Testis (tissue), 2 donors: Measurements from ENCODE around the gene ADAP1.

Experiments used
- POLR2A ChIP-seq: fragments of 450-650 bp; IDR thresholded peaks from one replicate; pipeline ENCODE4 v1.6.1; 2017; ENCODE audit warnings: antibody characterized with exemption, mild to moderate bottlenecking, moderate library complexity
- TF ChIP-seq, protein P1 (sequence below), 3 experiments: fragments of 450-650 bp in 2 of 3; fragments of 200-600 bp in 1 of 3; sonication (generic) in 1 of 3; IDR thresholded peaks; one replicate each; pipeline ENCODE4 v1.5.1; 2016 to 2019; ENCODE audit warnings: antibody characterized with exemption in 3 of 3, mild to moderate bottlenecking in 2 of 3, moderate library complexity in 1 of 3

DNA sequence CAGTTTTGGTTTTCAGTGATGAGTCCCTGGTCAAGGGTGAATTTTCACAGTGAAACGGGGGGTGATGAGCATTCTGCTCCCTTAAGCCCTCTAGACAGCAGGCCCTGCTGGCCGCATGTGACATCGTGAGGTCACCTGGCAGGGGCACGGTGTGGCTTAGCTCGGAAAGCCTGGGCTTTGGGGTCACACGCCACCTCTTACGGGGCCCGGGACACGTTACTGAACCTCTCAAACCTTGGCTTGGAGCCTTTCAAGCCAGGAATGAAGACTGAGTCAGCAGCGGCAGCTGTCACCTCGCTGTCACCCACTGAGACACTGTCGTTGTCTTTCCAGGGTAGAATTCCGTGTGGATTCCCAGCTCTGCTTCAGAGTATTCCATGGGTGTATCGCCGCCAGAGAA is 74.0 kb downstream of the ADAP1 start:
- no peak for TF ChIP-seq POLR2A
- TF ChIP-seq, protein P1, sequence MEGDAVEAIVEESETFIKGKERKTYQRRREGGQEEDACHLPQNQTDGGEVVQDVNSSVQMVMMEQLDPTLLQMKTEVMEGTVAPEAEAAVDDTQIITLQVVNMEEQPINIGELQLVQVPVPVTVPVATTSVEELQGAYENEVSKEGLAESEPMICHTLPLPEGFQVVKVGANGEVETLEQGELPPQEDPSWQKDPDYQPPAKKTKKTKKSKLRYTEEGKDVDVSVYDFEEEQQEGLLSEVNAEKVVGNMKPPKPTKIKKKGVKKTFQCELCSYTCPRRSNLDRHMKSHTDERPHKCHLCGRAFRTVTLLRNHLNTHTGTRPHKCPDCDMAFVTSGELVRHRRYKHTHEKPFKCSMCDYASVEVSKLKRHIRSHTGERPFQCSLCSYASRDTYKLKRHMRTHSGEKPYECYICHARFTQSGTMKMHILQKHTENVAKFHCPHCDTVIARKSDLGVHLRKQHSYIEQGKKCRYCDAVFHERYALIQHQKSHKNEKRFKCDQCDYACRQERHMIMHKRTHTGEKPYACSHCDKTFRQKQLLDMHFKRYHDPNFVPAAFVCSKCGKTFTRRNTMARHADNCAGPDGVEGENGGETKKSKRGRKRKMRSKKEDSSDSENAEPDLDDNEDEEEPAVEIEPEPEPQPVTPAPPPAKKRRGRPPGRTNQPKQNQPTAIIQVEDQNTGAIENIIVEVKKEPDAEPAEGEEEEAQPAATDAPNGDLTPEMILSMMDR (IDR thresholded peaks at IDR 0.05) = no peak
